ENCODE data around the gene DOCK8. TPM values are rescaled to one million over a fixed set of nuclear protein-coding genes. Genes with fewer than 3 reads are reported as not detected.
"Not testable (repeated sequence)": the region's sequence is repeated elsewhere in the genome, so short reads cannot be mapped to it uniquely, and the experiment has no call there.

DOCK8 gene
- total RNA-seq, 1 donor from 2014 or later, result 5.1 TPM

DNA sequence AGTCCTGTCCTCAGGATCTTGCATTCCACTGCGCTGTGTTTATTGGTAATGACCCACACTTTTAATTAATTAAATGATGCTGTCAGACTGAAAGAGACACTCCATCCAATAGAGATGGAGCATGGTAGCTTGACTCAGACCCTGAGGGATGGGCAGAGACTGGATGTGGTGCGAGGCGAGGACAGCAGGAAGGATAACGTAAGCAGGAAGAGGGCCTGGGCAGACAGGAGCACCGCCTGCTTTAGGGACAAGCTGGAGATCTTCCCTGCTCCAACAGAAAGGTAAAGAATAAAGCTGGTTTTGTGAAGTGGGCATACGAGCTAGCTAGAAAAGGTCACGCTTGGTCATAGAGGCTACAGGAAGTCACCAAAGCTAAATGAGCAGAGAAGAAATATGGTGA, 3.6 kb upstream of the DOCK8 start:
- Mint-ChIP-seq H3K36me3 (no peaks in the 10 kb centered on the region), H3K27ac (no peak overlapping the region), H3K4me1 (ENCODE audit: unreplicated experiment) (no peaks in the 10 kb centered on the region), H3K27me3 (peaks cover 17% of the 10 kb centered on the region), H3K9me3 (no peaks in the 10 kb centered on the region), H3K4me3 (no peak overlapping the region)
- no peak for DNase-seq (ENCODE audit: extremely low spot score, unreplicated experiment)
- TF ChIP-seq, protein P1, sequence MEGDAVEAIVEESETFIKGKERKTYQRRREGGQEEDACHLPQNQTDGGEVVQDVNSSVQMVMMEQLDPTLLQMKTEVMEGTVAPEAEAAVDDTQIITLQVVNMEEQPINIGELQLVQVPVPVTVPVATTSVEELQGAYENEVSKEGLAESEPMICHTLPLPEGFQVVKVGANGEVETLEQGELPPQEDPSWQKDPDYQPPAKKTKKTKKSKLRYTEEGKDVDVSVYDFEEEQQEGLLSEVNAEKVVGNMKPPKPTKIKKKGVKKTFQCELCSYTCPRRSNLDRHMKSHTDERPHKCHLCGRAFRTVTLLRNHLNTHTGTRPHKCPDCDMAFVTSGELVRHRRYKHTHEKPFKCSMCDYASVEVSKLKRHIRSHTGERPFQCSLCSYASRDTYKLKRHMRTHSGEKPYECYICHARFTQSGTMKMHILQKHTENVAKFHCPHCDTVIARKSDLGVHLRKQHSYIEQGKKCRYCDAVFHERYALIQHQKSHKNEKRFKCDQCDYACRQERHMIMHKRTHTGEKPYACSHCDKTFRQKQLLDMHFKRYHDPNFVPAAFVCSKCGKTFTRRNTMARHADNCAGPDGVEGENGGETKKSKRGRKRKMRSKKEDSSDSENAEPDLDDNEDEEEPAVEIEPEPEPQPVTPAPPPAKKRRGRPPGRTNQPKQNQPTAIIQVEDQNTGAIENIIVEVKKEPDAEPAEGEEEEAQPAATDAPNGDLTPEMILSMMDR (conservative IDR thresholded peaks at IDR 0.05), result no peak

DNA sequence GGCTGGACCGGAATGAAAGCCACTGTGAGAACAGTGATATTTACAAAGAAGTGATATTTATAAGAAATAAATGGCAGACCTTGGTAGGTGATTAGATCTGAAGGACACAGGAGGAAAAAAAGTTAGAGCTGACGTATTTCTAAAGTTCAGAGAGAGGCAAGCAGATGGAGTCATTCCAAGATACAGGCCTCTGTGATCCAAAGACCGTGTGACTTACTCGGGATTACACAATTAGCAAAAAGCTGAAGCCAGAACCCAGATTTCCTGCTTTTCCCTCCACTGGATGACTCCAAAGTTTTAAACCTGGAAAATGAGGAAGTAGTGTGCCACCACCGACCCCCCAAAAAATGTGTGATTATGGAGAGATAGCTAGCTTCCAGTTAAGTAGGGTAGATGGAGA, 3.1 kb upstream of the DOCK8 start:
- Mint-ChIP-seq H3K36me3 (no peaks in the 10 kb centered on the region), H3K27ac (no peak overlapping the region), H3K27me3 (peaks cover 22% of the 10 kb centered on the region), H3K9me3 (no peaks in the 10 kb centered on the region), H3K4me1 (ENCODE audit: unreplicated experiment) (no peaks in the 10 kb centered on the region), H3K4me3 (no peak overlapping the region)
- TF ChIP-seq, protein P1 (conservative IDR thresholded peaks at IDR 0.05), result no peak
- DNase-seq (ENCODE audit: extremely low spot score, unreplicated experiment), result no peak

DNA sequence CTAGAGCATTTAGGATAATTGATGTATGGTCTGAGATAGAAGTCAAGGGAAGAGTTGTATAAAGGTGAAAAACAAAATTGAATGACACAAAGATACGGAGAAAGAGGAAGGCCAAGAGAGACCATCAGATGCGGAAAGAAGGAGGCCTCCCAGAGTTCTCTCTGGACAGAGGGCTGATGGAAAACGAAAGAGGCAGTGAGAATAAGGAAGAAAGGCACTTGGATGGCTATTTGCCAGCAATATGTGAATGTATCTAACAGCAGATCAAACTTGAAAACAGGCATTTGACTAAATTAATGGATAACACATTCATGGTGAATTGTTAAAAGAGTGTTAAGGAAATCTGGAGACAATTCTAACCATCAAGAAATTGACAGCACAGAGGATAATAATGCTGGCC, 2.4 kb upstream of the DOCK8 start:
- Mint-ChIP-seq H3K27ac (no peak overlapping the region), H3K4me3 (no peak overlapping the region), H3K4me1 (ENCODE audit: unreplicated experiment) (no peaks in the 10 kb centered on the region), H3K27me3 (peaks cover 29% of the 10 kb centered on the region), H3K9me3 (no peaks in the 10 kb centered on the region), H3K36me3 (no peaks in the 10 kb centered on the region)
- TF ChIP-seq, protein P1 (conservative IDR thresholded peaks at IDR 0.05), result no peak
- DNase-seq (ENCODE audit: extremely low spot score, unreplicated experiment), result no peak

DNA sequence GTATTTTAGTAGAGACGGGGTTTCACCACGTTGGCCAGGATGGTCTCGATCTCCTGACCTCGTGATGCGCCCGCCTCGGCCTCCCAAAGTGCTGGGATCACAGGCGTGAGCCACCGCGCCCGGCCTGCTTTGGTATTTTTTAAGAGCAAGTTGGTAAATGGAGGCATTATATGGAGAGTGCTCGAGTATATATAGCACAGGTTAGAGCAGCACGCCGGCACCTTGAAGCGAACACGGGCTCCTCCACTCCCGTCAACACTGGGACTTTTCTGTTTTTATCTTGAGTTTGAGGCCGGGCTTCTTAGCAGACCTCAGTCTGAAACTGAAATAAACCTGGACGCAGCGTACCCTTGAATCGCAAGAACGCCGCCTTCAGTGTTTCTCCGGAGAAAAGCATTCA, 764 bp upstream of the DOCK8 start:
- not testable (repeated sequence) for H3K4me1 Mint-ChIP-seq (ENCODE audit: unreplicated experiment); H3K36me3 Mint-ChIP-seq; DNase-seq (ENCODE audit: extremely low spot score, unreplicated experiment); H3K9me3 Mint-ChIP-seq
- Mint-ChIP-seq H3K27ac (peak overlapping the region; percentile 27), H3K4me3 (peak overlapping the region; percentile 80), H3K27me3 (peaks cover 30% of the 10 kb centered on the region)

DNA sequence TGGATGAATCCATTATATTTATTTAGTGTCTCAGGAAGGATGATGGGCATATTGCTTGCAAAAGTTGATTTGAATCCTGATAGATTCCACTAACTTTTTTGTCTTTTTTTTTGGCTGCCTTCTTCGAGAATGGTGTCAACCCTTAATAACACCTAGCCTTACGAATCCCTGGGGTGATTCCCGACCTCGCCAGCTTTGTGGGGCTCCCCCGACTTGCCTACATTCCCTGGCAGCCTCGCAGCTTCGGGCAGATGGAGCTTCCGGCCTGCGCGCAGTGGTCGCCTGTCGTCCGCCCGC, 366 bp upstream of the DOCK8 start:
- Mint-ChIP-seq H3K4me3 (peak overlapping the region; percentile 80), H3K27me3 (peaks cover 30% of the 10 kb centered on the region), H3K4me1 (ENCODE audit: unreplicated experiment) (no peaks in the 10 kb centered on the region), H3K27ac (peak overlapping the region; percentile 27), H3K36me3 (no peaks in the 10 kb centered on the region), H3K9me3 (no peaks in the 10 kb centered on the region)
- TF ChIP-seq, protein P1 (conservative IDR thresholded peaks at IDR 0.05), result no peak
- DNase-seq (ENCODE audit: extremely low spot score, unreplicated experiment), result no peak

DNA sequence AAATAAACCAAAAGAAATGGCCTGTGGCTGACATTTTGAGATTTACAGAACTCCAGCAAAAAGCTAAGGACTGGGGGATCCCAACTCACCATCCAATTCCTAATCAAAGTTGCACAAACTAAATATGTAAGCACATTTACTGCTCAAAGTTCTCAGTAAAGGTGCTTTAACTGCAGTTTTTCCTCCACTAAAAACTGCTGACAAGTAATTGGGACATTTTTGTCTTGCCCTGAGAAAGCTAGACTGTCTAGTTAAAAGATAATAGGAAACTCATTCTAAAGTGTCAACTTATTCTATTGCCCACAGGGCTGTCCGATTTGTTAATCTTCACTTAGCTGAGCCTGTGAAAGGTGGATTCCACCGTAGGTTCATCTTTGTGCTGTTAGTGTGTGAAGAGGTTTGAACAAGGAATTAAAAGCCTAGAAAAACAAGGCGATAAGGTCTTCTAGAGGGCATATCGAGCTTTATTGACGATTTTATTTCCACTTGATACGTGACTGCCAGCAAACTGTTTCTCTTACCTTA, 1.0 kb downstream of the DOCK8 start:
- H3K4me1 Mint-ChIP-seq (ENCODE audit: unreplicated experiment), result no peaks in the 10 kb centered on the region
- DNase-seq (ENCODE audit: extremely low spot score, unreplicated experiment), result no peak
- TF ChIP-seq, protein P1 (conservative IDR thresholded peaks at IDR 0.05), result no peak
- H3K27me3 Mint-ChIP-seq, result peaks cover 30% of the 10 kb centered on the region
- peak overlapping the region; percentile 76 for H3K27ac Mint-ChIP-seq
- no peaks in the 10 kb centered on the region for H3K9me3 Mint-ChIP-seq
- H3K36me3 Mint-ChIP-seq, result no peaks in the 10 kb centered on the region
- peak overlapping the region; percentile 85 for H3K4me3 Mint-ChIP-seq

Measured in type B pancreatic cell (in vitro differentiated cells).